ENCODE data around the gene DENND1A.

DNA sequence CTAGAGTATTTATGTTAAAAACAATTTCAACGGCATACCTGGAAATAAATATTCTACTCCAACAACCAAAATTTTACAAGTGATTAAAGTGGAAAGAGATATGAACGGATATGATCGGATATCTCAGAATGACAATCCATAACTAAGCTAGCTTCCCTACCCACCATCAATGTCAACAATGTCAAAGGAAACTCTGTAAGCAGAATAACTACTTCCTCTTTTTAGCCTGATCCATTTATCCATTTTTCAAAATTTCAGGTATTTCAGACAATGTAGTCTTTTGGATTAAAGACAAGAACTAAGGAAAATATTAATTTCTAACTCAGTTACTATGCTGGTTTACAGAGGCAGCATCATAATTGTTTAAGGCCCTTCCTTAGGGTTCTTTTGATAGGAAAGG, 188.7 kb downstream of the DENND1A start:
- TF ChIP-seq, protein P1, sequence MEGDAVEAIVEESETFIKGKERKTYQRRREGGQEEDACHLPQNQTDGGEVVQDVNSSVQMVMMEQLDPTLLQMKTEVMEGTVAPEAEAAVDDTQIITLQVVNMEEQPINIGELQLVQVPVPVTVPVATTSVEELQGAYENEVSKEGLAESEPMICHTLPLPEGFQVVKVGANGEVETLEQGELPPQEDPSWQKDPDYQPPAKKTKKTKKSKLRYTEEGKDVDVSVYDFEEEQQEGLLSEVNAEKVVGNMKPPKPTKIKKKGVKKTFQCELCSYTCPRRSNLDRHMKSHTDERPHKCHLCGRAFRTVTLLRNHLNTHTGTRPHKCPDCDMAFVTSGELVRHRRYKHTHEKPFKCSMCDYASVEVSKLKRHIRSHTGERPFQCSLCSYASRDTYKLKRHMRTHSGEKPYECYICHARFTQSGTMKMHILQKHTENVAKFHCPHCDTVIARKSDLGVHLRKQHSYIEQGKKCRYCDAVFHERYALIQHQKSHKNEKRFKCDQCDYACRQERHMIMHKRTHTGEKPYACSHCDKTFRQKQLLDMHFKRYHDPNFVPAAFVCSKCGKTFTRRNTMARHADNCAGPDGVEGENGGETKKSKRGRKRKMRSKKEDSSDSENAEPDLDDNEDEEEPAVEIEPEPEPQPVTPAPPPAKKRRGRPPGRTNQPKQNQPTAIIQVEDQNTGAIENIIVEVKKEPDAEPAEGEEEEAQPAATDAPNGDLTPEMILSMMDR (IDR thresholded peaks at IDR 0.05): no peak
- no peak for TF ChIP-seq POLR2A (IDR thresholded peaks at IDR 0.05)

Measured in adrenal gland (tissue), 5 donors.